GDM1 (cell line): ENCODE results near the gene BAG1.

Source experiments
- DNase-seq: peaks from one replicate; lab custom pipeline; 2025; lab: John Stamatoyannopoulos, UW

BAG1 gene

DNA sequence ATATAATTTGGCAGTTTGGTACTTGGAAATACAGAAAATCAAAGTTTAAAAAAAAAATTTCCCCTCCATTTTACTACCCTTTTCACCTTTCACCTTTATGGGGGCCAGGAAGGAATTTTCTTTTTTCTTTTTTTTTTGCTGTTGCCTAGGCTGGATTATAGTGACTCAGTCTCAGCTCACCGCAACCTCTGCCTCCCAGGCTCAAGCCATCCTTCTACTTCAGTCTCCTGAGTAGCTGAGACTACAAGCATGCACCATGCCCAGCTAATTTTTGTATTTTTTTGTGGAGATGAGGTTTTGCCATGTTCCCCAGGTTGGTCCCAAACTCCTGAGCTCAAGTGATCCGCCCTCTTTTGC, 9.4 kb upstream of the BAG1 start:
- no peak for DNase-seq

DNA sequence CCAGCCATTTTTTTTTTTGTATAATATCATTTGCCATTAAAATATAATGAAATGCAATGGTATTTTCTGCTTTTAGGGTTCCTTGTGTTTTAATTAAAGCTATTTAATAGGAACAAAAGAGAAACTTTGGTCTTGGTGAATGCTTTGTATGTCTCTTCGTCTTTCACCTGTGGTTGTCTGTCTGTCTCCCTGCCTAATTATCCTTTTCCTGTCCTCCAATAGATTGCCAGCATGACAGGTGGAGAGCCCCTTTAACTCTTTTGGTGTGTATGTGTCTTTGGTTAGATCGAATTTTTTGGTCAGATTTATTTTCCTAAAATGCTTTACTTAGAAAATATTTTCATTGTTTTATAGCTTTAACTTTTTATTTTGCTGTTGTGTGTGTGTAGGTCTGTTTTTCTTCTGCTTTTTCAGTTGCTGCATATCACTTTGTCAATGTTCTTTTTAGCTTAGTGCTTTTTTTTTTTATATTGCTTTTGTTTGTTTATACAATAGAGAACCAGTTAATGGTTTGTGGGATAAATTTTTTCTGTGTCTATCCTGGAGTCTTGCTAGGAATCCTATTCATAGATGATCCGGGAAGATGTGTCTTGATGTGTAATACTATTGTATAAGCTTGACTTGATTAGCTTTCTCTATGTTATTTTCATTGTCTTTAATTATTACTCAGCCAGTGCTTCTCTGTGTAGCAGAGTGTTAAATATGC, 8.9 kb upstream of the BAG1 start:
- no peak for DNase-seq

DNA sequence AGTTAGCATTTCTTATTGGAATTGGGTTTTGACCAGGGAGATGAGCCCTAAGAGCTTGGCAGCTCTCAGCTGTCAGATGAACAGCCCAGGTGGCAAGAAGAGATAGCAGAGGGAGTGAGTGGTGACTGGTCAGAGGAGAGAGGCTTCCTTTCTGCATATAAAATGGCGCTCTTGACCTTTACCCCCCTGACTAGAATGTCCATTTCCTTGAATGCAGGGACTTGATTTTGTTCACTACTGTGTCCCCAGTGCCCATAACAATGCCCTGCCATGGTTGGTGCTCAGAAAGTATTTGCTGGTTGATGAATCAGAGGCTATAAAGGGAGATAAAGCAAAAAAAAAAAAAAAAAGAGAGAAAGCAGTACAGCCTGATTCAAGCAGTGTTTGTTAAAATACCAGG, 7.6 kb upstream of the BAG1 start:
- no peak for DNase-seq

DNA sequence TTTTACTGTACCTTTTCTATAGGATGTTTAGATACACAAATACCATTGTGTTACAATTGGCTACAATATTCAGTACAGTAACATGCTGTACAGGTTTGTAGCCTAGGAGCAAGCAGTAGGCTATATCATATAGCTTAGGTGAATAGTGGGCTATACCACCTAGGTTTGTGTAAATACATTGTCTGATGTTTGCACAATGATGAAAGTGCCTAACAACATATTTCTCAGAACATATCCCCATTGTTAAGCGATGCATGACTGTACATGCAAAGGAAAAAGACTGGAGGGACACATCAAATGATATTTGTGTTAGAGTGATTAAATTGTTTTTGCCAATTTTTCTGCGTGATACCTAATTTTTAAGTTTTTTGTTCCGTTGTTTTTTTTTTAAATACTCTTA, 5.6 kb upstream of the BAG1 start:
- no peak for DNase-seq

DNA sequence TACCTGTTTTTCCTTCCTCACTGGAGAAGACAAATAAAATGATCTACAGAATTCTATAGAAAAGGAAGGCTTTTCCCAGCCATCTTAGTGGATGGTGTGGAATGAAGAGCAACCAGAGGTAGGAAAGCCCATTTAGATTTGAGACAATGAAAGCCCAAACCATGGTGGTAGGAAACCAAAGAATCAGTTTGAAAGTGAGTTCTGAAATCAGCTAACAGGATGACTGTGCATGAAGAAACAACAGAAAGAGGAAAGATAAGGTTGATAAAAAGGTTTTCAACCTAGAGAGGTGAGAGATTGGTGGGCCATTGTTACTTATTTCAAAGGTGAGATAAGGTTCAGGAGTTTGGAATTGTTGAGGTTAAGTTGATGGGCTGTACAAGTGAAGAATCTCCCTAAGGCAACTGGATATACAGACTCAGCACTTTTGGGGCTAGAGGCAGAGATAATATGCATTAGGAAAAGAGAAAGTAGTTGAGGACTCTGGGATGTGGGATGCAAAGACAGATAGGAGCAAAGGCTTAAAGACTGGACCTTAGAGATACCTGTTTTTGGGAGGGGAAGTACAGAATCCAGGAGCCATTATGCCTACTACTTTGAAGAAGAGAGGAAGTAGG, 2.8 kb upstream of the BAG1 start:
- no peak for DNase-seq

DNA sequence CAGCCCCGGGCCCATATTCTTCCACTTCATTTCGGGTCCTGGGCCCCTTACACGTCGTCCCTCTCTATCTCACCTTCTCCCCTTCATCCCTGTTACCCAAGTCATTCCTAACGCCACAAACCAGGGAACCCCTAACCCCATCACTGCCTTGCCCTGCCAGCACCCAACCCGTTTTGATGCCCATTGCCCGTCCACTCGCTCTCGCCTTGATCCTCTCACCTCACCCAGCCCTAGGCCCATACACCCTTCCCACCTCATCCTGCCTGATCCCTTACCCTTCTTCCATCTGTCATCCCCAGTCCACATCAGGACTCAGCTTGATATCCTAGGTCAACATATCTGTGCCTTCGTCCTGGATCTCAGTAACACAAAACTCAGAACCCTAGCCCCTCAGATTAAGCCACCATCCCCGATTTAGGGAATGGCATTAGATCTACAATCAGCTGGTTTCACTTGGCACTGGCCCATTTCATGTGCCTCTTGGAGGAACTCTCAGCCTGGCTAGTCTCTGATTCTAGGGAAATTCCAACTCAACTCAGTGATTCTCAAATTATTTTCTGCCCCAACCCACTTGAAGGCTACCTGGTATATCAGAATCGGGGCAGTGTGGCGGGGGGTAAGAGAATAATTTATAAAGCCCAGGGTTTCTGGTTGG, 830 bp upstream of the BAG1 start:
- DNase-seq, result no peak

DNA sequence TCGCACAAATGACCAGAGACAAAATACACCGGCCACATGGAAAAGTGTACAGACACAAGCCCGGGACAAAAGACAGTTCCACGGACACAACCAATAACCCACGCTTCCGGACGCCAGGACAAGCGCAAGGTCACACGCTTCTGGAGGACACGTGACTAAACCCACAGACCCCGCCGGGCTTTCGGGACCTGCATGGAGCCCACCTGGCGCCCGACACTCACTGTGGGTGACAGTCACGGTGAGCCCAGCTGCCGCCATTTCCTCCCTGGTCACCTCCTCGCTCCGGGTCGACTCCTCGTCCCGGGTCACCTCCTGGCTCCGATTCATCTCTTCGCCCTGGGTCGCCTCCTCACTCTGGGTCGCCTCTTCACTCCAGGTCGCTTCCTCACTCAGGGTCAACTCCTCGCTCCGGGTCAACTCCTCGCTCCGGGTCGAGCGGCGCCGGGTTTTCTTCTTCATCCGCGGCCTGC, 470 bp downstream of the BAG1 start:
- DNase-seq, result no peak

DNA sequence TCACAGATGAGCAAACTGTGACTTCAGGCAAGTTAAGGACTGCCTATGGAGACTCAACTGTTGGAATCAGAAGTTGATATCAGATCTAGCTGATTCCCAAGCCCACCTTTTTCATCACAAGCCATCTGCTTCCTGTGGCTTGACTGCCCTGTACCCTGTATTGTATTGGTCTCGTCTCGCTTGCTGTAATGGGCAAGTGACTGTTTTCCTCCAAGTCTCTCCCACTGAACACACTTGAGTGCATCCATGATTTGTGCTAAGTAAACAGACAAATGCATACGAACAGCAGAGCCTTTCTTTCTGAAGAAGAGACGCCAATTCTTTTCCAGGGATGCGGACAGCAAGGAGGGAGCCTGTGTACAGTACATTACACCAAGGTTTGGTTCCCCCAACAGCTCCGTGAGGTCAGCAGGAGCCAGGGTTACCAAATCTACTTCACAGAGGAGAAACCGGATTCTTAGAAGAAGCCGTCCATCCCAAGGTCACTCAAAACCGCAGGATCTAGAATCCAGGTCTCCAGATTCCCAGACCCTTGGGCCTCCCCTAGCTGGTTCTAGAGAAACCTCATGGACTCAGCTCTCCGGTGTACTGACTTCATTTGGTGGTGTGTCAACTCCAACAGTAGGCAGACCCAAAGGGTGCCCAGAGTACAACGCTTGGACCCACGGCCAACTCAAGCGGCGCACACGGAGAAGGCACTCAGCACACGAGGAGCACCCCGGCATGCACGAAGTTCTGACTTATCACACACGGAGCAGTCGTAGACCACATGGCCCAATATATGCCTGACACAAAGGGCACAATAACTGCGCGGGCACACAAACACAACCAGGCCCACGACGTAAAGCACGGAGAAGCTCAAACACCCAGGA, 1.1 kb downstream of the BAG1 start:
- DNase-seq, result no peak

DNA sequence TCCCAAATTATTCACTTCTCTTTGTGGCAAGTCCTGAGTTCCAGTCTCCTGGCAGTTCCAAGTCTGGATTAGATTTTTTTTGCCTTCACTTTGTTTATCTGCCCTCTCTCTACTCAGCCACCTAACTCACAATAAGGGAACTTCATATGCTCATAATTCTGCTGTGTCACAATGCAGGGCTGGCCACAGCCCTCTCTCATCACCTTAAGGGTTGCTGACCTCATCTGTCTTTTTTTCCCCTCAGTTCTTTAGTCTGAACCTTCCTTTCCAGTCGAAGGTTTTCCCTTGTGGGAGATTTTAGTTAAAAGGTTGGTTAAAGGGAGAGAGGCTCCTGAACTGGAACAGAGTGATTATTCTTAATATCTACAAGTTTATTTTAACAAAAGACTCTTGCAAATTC, 4.1 kb downstream of the BAG1 start:
- DNase-seq, result no peak

DNA sequence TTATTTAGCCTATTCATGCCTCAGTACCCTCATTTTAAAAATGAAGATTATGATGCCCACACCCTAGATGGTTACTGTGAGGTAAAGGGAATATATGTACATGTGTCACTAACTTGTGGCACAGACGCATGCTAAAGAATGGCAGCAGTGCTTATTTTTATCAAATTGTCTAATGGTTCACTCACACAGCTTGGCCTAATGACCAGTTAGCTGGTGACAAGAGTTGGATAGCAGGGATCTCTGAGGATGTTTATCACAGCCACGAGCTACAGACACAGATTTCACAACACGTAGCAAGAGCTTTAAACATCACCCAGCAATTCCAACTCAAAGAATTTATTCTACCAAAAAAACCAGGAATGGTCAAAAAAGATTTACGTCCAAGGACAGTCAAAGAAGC, 7.2 kb downstream of the BAG1 start:
- DNase-seq, result no peak

DNA sequence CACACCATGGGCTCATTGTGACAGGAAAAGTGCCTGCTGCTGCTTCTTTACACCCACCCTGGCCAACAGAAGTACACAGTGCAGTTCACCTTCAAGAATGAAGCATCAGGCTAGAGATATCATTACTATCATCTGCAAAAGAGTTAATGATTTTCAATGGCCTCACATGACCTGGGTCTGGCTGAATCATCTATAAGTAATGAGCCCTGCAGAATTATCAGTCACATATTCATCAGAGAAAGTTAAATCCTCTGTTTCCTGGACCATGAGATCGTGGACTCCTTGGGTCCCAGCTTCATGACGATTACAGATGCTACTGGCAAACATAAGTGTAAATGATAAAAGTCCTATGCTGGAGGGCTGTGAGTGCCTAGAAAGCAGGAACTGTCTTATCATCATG, 8.3 kb downstream of the BAG1 start:
- DNase-seq, result no peak

DNA sequence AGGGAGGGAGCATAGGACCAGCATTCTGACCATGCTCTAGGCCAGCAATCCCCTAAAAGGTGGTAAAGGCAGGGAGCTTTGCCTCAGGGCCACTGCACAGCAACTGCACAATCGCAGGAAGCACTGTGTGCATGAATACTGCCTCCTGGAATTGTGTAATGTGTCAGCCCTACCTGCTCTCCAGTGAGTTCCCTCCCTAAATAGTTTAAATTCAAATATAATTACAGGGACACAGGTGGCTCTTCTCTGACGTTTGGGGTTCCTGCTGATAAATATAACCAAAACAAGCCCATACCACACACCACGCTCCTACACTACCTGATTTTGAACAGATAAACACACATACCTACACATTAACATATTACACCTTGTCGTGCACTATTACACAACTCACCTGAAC, 9.0 kb downstream of the BAG1 start:
- no peak for DNase-seq

DNA sequence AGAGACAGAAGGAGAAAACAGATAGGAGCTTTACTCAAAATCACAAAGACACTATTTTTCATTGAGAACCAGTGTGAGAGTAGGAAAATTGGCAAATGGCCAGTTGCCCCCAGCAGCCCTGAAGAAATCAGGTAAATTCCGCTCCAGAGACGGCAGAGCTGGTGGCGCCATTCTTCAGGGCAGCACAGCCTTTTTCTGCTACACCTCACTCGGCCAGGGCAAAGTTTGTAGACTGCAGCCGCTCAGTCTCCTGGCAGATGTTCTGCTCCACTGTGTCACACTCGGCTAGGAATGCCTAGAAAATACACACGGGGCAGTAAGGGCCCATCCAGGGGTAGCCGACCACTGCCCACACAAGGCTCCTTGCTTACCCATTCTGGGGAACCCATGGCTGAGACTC, 9.5 kb downstream of the BAG1 start:
- no peak for DNase-seq

DNA sequence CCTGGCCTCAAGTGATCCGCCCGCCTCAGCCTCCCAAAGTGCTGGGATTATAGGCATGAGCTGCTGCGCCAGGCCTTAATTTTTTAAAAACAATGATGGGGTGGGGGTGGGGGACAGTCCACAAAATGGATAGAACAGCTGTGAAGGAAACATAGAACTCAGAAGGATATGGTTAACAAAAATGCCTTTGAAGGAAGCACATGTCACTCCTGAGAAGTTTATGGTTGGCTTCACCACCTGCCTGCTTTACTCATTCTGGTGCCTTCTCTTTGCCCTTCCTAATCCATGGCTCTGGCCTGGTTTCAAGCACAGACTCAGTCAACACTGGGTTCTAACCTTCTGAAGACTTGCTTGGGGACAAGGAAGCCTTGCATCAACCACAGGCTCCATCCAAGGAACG, 10.3 kb downstream of the BAG1 start:
- DNase-seq, result no peak

DNA sequence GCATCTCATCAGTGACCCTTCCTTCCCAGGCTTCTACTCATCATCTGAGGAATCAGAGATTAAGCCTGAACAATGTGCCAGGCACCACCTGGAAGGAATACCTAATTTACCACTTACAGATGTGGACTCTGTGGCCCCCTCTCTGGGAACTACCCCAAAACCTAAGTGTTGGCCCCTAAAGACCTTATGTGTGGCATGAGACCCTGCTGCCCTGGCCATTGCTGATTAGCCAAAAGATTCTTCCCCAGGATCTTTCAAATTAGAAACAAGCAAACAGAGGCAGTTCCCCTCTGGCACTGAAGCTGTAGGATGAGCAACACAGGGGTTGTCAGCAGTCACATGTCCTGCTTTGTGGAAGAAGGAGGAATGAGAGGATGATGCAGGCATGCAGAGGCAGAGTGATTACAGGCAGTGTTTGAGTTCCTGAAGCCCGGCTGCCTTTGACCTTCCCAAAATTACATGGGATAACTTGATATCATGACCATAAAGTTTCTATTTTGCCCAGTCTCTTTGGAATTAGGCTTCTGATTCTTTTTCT, 14.0 kb downstream of the BAG1 start:
- no peak for DNase-seq

DNA sequence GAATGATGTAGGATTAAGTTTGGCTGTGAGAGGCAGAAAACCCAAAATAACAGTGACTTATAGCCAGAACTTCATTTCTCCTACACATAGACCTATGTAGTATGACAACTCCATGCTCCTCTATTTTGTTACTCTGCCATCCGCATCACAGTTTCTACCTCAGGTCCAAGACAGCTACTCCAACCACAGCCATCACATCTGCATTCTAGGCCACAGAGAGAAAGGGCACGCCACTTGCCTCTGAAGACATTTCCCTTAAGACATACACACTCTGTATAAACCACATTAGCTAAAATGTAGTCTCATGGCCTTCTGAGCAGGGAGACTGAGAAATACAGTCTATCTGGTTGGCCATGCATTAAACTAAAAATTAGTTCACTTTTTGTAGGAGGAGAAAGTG, 14.5 kb downstream of the BAG1 start:
- DNase-seq, result no peak

DNA sequence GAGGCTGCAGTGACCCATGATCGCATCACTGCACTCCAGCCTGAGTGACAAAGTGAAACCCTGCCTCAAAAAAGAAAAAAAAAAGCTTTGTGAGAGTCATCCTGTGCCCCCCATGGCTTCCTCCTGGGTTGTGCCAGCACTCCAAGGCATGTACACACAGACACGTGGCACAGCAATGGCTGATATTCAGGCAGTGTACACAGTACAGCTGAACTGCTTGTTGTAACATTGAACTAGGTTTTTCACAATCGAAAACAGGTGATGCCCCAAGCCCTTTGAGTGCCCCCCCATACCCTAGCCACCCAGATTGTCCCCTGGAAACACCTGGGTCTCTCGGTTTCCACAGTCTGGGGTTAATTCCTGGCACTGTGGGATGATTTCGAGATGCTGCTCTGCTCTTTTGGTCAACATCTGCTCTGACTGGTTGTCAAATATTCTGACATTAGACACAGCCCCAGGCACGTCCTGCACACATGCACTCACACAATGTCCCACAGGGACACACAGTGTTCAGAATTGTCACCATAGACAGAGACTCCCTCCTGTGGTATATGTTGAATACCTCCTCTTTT, 15.3 kb downstream of the BAG1 start:
- DNase-seq, result no peak

DNA sequence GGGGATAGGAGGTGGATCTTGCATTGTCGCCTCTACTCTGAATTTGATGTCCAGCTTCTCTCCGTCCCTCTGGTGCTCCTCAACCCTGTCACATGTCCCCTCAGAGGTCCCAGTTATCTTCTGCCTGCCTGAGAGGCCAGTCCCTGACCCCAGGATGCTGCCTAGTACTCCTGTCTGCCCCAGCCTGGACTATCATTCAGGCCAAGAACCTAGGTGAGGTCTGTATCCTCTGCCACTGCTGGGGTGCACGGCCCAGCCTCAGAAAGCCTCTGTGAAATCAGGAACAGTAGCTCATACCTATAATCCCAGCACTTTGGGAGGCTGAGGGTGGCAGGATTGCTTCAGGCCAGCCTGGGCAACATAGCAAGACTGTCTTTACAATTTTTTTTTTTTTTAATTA, 15.9 kb downstream of the BAG1 start:
- no peak for DNase-seq

DNA sequence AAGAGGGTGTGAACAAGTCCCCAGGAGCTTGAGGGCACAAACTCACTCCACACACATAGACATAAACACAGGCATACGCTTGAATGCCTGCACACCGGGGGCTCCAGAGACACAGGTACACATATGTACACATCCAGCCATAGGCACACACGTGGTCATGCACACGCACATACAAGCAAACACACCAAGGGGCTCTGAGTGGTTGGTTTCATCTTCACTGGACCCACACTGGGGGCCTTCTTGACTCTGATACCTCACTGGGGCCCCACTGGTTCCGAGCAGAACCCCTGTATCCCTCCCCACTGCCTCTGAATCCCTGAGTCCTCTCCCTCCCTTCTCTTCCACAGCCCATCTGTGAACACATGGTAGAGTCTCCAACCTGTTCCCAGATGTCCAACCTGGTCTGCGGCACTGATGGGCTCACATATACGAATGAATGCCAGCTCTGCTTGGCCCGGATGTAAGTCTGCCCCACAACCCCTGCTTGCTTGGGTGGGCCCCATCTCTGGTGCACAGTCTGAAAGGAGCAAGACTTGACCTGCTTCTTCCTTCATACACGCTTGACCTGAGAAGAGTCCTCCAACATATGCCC, 18.1 kb downstream of the BAG1 start:
- no peak for DNase-seq

DNA sequence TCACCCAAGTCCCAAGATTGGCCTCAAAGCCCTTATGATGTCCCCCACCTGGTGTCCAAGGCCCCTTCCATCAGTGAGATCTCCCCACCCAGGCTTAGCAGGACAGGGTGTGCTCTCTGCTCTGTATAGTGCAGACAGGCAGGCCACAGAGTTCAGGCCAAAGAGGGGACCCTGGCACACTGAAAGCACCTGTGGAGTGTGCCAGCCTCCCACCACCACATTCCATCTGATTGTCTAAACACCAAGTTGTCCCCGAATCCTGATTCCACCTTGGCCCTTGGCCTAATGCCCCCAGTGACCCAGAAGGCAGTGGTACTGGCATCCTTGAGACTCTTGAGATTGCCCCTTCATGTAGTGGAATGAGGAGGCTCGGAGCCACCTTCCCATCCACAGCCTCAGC, 19.2 kb downstream of the BAG1 start:
- DNase-seq, result no peak

DNA sequence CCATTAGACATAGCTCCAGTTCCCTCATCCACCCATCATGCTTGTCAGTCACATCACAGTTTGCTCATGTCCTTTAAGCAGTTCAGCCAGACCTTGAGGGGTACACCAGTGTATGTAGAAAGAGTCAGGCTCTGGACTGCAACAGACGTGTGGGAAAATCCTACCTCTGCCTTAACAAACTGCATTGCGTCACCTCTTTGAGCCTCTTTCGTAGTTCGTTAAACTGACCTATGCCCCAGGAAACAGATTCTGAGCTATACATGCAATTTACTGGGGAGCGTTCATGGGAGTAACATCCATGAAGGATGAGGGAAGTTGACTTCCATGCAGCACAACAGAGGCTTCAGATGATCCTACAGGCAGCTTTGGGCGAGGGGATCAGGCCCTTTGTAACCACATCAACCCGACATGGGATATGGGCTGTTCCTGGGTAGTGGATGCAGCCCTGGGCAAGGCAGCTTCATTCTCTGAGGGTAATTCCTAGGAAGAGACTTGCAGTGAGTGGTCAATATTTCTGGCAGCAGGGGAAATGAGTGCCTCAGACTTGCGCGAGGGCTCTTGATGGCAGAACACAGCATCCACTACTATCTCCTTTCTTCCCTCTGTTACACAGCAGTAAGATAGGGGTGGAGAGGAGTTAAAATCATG, 20.2 kb downstream of the BAG1 start:
- DNase-seq, result no peak
